ENCODE results near the gene PHTF2.

DNA sequence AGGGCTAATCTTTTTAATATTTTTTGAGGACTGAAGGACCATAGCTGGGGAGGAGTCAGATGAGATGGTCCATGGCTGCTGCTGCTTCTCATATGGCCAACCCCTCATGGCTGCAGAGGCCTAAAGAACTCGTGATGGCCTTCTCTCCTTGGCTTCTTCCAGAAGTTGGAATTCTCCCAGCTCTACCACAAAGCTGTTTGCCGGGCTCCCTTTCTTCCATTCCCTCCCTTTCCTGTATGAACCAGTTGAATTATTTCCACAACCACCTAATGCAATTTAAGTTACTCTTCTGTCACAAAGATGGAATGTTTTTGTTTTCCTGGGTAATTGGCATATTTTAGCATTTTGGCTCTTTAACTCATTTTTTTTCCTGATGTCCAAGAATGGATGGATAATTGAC lies 80.7 kb downstream of the PHTF2 start:
- TF ChIP-seq, protein P1, sequence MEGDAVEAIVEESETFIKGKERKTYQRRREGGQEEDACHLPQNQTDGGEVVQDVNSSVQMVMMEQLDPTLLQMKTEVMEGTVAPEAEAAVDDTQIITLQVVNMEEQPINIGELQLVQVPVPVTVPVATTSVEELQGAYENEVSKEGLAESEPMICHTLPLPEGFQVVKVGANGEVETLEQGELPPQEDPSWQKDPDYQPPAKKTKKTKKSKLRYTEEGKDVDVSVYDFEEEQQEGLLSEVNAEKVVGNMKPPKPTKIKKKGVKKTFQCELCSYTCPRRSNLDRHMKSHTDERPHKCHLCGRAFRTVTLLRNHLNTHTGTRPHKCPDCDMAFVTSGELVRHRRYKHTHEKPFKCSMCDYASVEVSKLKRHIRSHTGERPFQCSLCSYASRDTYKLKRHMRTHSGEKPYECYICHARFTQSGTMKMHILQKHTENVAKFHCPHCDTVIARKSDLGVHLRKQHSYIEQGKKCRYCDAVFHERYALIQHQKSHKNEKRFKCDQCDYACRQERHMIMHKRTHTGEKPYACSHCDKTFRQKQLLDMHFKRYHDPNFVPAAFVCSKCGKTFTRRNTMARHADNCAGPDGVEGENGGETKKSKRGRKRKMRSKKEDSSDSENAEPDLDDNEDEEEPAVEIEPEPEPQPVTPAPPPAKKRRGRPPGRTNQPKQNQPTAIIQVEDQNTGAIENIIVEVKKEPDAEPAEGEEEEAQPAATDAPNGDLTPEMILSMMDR (IDR thresholded peaks at IDR 0.05; ENCODE audit: low read length) = no peak
- TF ChIP-seq EZH2 (IDR thresholded peaks at IDR 0.05; ENCODE audit: borderline replicate concordance, low read length) = no peak
